ENCODE measurements around the gene FIGNL1. TPM values are rescaled to one million over a fixed set of nuclear protein-coding genes. Genes with fewer than 3 reads are reported as not detected.
A peak's percentile ranks its signal among the peaks of the same experiment; 100 is the strongest.

Gene FIGNL1
- total and polyA plus RNA-seq, 11 donors, result 1.9 to 5.8 (median 3.8) TPM

- WGBS, 4 donors, result 72 to 91% (median 84%) methylated on average over 4 of the region's 4 CpGs
- Histone ChIP-seq H3K4me3 (no peak overlapping the region), H3K4me1 (peaks cover 0 to 21% (median 10%) of the 10 kb centered on the region in 12 donors), H3K36me3 (peaks cover 0 to 43% (median 29%) of the 10 kb centered on the region in 9 donors), H3K9me3 (no peaks in the 10 kb centered on the region), H3K27ac (no peak overlapping the region), H3K27me3 (no peaks in the 10 kb centered on the region)
- intact Hi-C loops (cut with DNase I), result no loop called here
- no peak for ATAC-seq
- TF ChIP-seq POLR2A (IDR thresholded peaks at IDR 0.05) (no peak), CTCF (IDR thresholded peaks at IDR 0.05) (no peak)
- no peak for DNase-seq
Measured at GRCh38 chr7:50446542-50446960, 3.6 kb downstream of the FIGNL1 start.

- TF ChIP-seq POLR2A (IDR thresholded peaks at IDR 0.05) (no peak), CTCF (IDR thresholded peaks at IDR 0.05) (no peak)
- H3K27me3 ChIP-seq, result no peaks in the 10 kb centered on the region
- ATAC-seq (peak in 1 of 4 donors; percentile 55), DNase-seq (no peak)
- H3K4me1 ChIP-seq, result peaks cover 0 to 14% (median 0%) of the 10 kb centered on the region in 12 donors
- H3K9me3 ChIP-seq, result no peaks in the 10 kb centered on the region
- H3K27ac ChIP-seq, result no peak overlapping the region
- H3K36me3 ChIP-seq, result peaks cover 0 to 14% (median 0%) of the 10 kb centered on the region in 9 donors
- intact Hi-C loops (cut with DNase I), result no loop called here
- H3K4me3 ChIP-seq, result no peak overlapping the region
- WGBS, 4 donors, result 82 to 85% (median 83%) methylated on average over 3 of the region's 3 CpGs
Measured at GRCh38 chr7:50436133-50436806, 13.9 kb downstream of the FIGNL1 start.

- H3K27ac ChIP-seq, result no peak overlapping the region
- H3K36me3 ChIP-seq, result no peaks in the 10 kb centered on the region
- intact Hi-C loops (cut with DNase I), result no loop called here
- peaks cover 0 to 11% (median 0%) of the 10 kb centered on the region in 12 donors for H3K4me1 ChIP-seq
- TF ChIP-seq POLR2A (IDR thresholded peaks at IDR 0.05), result no peak
- TF ChIP-seq CTCF (IDR thresholded peaks at IDR 0.05), result no peak
- ATAC-seq (no peak), DNase-seq (no peak)
- no peaks in the 10 kb centered on the region for H3K27me3 ChIP-seq
- no peak overlapping the region for H3K4me3 ChIP-seq
- WGBS, 4 donors, result 76 to 84% (median 80%) methylated on average over 4 of the region's 4 CpGs
- H3K9me3 ChIP-seq, result no peaks in the 10 kb centered on the region
Measured at GRCh38 chr7:50431722-50432305, 18.3 kb downstream of the FIGNL1 start.

- DNase-seq, result no peak
- ATAC-seq, result no peak
- Histone ChIP-seq H3K27me3 (no peaks in the 10 kb centered on the region), H3K27ac (no peak overlapping the region), H3K9me3 (no peaks in the 10 kb centered on the region), H3K36me3 (no peaks in the 10 kb centered on the region), H3K4me1 (peaks cover 0 to 6% (median 0%) of the 10 kb centered on the region in 12 donors), H3K4me3 (no peak overlapping the region)
- WGBS, 4 donors, result 81 to 91% (median 86%) methylated on average over 2 of the region's 2 CpGs
- TF ChIP-seq CTCF (IDR thresholded peaks at IDR 0.05) (no peak), POLR2A (IDR thresholded peaks at IDR 0.05) (no peak)
- intact Hi-C loops (cut with DNase I), result no loop called here
Measured at GRCh38 chr7:50431316-50431715, 18.8 kb downstream of the FIGNL1 start.
